Stimulated activated CD4-positive, alpha-beta T cell treated with anti-CD3 and anti-CD28 coated beads, Interleukin-12 subunit alpha, Interleukin-12 subunit beta, amount 100 ng/mL, for 4 hours (primary cell): ENCODE results near the gene DDX46.
"Not testable (repeated sequence)": the region's sequence is repeated elsewhere in the genome, so short reads cannot be mapped to it uniquely, and the experiment has no call there.

Experiments used
- DNase-seq: peaks from one replicate; pipeline ENCODE4 v3.0.0-alpha.2; 2020

Gene DDX46, protein sequence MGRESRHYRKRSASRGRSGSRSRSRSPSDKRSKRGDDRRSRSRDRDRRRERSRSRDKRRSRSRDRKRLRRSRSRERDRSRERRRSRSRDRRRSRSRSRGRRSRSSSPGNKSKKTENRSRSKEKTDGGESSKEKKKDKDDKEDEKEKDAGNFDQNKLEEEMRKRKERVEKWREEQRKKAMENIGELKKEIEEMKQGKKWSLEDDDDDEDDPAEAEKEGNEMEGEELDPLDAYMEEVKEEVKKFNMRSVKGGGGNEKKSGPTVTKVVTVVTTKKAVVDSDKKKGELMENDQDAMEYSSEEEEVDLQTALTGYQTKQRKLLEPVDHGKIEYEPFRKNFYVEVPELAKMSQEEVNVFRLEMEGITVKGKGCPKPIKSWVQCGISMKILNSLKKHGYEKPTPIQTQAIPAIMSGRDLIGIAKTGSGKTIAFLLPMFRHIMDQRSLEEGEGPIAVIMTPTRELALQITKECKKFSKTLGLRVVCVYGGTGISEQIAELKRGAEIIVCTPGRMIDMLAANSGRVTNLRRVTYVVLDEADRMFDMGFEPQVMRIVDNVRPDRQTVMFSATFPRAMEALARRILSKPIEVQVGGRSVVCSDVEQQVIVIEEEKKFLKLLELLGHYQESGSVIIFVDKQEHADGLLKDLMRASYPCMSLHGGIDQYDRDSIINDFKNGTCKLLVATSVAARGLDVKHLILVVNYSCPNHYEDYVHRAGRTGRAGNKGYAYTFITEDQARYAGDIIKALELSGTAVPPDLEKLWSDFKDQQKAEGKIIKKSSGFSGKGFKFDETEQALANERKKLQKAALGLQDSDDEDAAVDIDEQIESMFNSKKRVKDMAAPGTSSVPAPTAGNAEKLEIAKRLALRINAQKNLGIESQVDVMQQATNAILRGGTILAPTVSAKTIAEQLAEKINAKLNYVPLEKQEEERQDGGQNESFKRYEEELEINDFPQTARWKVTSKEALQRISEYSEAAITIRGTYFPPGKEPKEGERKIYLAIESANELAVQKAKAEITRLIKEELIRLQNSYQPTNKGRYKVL

DNA sequence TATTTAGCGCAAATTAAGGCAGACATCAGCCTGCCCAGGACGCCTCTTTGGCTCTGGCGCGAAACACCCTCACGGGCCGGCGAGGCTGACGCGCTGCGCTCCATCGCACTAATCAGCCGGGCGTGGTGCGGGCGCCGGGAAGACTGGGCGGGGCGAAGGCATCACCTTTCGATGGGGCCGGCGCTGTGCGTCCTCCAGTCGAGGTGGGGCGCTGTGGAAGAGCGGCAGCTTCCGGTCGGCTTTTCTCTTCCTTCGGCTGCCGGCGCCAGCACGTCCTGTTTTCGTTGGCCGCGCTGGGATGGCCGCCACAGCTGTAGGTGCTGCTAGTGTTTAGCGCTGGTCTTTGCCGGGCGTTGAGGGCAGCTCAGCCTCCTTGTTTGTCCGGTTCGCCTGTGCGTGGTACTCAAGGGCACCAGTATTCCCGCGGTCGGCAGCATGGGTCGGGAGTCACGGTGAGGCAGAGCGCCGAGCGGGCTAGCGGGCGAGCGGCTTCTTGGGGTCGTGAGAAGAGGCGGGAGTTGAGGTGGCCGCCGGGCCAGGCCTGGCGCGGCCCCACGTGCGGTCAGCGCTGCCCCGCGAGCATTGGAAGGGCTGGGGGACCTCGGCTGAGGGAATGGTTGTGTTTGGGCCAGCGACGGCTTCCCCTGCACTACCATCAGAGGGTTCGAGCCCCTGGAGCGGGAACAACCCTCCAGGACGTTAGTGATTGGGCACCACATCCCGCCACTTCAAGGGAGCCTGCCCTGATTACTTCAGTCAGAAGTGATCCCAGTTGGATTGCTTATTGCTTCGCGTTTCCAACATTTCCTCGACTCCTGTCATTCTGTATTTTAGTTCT, at the start of gene DDX46:
Gene DDX46 (plus strand): TSS at position 276 of the 838 bp plus-strand sequence. CDS start 160 bp downstream, at position 436.
- DNase-seq, result peak; percentile 94

GRCh38 chr5:134714120-134714519, 44.5 kb upstream of the DDX46 start:
- DNase-seq, result no peak

GRCh38 chr5:134714541-134714940, 44.0 kb upstream of the DDX46 start:
- no peak for DNase-seq

DNA sequence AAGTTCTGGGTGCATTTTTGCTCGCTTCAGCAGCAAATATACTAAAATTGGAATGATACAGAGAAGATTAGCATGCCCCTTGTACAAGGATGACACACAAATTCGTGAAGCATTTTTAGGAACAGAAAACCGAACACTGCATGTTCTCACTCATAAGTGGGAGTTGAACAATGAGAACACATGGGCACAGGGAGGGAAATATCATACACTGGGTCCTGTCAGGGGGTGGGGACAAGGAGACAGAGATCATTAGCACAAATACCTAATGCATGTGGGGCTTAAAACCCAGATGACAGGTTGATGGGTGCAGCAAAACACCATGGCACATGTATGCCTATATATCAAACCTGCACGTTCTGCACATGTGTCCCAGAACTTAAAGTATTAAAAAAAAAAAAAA, 43.1 kb upstream of the DDX46 start:
- DNase-seq, result not testable (repeated sequence)

DNA sequence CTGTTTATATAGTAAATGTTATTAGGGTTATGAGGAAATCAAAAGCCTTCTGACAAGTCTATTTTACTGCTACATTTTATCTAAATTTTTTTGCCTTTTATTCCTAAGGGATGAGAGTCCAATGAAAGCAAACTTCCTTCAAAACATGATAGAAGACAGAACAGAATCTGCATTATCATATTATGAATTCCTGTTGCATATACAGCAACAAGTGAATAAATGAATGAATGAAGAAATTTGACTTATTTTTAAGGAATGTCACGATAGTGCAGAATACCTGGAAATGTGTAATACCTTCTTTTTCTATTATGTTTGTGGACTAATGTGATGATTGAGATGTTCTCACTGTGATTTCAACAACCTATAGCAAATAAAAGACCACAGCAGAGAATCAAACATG, 33.7 kb upstream of the DDX46 start:
- DNase-seq, result no peak

DNA sequence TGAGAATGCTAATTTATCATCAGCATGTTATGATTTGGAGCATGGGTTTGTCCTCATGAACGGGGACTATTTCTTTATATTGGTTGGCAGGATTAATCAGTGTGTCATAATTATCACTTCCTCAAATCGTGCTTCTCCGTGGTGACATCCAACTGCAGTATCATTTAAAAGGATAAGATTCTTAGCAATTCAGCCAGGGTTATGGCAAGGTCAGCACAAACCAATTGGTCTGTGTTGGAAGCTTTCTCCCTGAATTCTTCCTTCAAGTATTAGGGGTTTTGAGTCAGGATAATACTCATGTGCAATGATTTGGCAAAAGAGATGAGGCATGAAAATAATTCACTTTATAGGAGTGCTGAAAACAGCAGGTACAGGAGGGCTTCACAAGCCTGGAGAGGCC, 25.8 kb upstream of the DDX46 start:
- DNase-seq, result no peak

GRCh38 chr5:134735243-134735642, 23.3 kb upstream of the DDX46 start:
- no peak for DNase-seq

- no peak for DNase-seq
Observed at GRCh38 chr5:134736173-134736812, 22.3 kb upstream of the DDX46 start.

- peak; percentile 95 for DNase-seq
Observed at GRCh38 chr5:134738133-134738962, 20.2 kb upstream of the DDX46 start, which contains the start of gene CAMLG. TSS of gene CAMLG (plus strand) at chr5:134738548. CDS start at chr5:134738621, 73 bp downstream.

DNA sequence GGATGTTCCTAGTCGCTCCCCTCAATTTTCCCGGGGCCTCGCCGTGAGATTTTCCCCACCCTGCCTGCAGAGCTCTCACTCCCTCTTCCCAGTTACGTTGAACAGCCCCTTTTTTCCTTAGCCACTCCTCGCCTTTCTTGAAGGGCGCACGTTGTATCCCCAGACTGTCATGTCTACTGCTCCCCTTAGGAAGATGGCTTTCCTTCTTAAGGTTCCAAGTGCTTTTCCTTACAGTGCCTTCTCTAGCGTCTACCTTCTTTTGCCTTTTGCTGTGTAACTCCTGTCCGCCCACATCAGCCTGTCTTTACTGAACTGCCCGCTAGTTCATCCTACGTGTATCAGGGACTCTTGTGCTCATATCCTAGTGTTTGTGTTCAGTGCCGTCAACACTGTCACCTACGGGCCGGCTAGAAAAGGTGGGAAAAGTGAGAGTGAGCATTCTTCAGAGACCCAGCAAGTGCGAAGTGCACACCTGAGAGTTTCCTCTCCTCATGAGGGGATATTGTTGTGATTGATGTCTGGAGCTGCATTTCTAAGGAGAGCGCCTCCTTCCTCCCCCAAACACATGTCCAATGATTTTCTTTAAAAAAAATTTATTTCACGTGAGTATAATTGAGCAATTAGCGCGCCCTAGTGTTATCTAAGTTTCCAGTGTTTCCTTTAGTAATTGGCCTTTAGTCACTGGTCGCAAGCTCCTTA, 19.5 kb upstream of the DDX46 start:
- DNase-seq, result no peak

DNA sequence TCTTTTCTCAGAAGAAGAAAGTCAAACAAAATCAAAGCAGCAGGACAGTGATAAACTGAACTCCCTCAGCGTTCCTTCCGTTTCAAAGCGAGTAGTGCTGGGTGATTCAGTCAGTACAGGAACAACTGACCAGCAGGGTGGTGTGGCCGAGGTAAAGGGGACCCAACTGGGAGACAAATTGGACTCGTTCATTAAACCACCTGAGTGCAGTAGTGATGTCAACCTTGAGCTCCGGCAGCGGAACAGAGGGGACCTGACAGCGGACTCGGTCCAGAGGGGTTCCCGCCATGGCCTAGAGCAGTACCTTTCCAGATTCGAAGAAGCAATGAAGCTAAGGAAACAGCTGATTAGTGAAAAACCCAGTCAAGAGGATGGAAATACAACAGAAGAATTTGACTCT, 17.5 kb upstream of the DDX46 start:
- DNase-seq, result no peak

GRCh38 chr5:134742134-134742533, 16.4 kb upstream of the DDX46 start:
- DNase-seq, result no peak

DNA sequence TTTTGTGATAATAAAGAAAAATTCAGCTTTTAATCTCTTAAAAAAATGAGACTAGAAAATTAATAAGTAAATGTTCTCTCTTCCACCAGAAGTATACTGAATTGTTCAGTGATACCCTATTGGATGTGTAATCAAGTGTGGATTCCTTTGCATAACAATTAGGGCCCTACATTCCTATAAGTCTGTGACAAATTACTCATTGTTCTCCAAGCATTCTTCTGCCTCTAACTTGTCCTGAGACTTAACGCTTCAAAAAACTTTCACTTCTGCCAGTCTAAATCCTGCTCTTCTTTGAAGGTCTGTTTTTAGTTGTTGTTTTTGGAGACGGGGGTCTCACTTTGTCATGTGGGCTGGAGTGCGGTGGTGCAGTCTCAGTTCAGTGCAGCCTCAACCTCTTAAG, 9.2 kb upstream of the DDX46 start:
- no peak for DNase-seq

GRCh38 chr5:134758176-134758503, 439 bp upstream of the DDX46 start:
- DNase-seq, result no peak

GRCh38 chr5:134767528-134768291, 9.1 kb downstream of the DDX46 start:
- not testable (repeated sequence) for DNase-seq

DNA sequence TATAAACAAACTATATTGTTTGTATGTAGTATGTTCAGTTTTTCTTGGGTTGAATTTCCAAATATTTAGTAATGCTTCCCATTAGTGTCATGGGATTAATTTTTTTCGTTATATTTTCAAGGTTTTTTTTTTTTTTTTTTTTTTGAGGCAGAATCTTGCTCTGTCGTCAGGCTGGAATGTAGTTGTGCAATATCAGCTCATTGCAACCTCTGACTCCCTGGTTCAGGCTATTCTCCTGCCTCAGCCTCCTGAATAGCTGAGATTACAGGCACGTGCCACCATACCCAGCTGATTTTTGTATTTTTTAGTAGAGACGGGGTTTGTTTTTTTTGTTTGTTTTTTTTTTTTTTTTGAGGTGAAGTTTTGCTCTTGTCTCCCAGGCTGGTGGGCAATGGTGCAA, 10.6 kb downstream of the DDX46 start:
- DNase-seq, result no peak

DNA sequence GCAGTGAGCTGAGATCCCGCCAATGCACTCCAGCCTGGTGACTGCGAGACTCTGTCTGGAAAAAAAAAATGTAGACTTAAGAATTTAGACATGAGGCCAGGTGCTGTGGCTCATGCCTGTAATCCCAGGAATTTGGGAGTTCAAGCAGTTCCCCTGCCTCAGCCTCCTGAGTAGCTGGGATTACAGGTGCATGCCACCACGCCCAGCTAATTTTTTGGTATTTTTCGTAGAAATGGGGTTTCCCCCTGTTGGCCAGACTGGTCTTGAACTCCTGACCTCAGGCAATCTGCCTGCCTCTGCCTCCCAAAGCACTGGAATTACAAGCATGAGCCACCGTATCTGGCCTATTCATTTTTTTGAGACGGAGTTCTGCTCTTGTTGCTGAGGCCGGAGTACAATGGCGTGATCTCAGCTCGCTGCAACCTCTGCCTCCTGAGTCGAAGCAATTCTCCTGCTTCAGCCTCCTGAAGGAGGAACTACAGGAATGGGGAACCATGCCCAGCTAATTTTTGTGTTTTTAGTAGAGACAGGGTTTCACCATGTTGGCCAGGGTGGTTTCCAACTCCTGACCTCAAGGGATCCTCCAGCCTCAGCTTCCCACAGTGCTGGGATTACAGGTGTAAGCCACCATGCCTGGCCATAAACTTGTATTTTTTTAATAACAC, 14.0 kb downstream of the DDX46 start:
- DNase-seq, result no peak

- DNase-seq, result no peak
Observed at GRCh38 chr5:134777366-134777765, 18.8 kb downstream of the DDX46 start.

DNA sequence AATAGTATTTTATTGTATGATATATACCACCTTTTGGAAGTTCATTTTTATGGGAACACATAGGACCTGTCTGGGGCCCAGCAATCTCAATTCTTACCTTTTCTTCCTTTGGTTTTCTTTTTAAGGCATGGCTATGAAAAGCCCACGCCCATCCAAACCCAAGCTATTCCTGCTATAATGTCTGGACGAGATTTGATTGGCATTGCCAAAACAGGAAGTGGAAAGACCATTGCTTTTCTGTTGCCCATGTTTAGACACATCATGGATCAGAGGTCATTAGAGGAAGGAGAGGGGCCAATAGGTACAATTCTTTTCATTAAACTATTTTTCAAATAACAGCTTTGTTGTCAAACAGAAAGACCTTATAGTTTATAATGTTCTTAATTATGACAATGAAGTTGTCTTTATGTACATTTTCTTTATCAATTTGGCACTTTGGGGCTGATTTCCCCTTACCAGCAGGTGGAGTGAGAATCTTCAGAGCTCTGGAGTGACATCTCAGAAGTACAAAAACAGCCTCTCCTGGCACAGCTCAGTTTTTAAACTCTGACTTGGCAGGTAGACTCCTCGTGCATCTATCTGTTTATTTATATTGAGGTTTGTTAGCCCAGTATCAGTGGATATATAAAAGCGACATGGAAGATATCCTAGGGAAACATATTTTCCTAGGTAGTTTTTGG, 25.8 kb downstream of the DDX46 start:
- DNase-seq, result no peak
